ENCODE measurements around the gene AADACL2.

- no peak for TF ChIP-seq CHD2 (IDR thresholded peaks at IDR 0.05; ENCODE audit: low read length, partially characterized antibody)
- TF ChIP-seq, protein P1, sequence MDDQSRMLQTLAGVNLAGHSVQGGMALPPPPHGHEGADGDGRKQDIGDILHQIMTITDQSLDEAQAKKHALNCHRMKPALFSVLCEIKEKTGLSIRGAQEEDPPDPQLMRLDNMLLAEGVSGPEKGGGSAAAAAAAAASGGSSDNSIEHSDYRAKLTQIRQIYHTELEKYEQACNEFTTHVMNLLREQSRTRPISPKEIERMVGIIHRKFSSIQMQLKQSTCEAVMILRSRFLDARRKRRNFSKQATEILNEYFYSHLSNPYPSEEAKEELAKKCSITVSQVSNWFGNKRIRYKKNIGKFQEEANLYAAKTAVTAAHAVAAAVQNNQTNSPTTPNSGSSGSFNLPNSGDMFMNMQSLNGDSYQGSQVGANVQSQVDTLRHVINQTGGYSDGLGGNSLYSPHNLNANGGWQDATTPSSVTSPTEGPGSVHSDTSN (IDR thresholded peaks at IDR 0.05): no peak
- TF ChIP-seq, protein P2, sequence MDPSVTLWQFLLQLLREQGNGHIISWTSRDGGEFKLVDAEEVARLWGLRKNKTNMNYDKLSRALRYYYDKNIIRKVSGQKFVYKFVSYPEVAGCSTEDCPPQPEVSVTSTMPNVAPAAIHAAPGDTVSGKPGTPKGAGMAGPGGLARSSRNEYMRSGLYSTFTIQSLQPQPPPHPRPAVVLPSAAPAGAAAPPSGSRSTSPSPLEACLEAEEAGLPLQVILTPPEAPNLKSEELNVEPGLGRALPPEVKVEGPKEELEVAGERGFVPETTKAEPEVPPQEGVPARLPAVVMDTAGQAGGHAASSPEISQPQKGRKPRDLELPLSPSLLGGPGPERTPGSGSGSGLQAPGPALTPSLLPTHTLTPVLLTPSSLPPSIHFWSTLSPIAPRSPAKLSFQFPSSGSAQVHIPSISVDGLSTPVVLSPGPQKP (IDR thresholded peaks at IDR 0.05; ENCODE audit: low read depth, low read length): no peak
- TF ChIP-seq, protein P3, sequence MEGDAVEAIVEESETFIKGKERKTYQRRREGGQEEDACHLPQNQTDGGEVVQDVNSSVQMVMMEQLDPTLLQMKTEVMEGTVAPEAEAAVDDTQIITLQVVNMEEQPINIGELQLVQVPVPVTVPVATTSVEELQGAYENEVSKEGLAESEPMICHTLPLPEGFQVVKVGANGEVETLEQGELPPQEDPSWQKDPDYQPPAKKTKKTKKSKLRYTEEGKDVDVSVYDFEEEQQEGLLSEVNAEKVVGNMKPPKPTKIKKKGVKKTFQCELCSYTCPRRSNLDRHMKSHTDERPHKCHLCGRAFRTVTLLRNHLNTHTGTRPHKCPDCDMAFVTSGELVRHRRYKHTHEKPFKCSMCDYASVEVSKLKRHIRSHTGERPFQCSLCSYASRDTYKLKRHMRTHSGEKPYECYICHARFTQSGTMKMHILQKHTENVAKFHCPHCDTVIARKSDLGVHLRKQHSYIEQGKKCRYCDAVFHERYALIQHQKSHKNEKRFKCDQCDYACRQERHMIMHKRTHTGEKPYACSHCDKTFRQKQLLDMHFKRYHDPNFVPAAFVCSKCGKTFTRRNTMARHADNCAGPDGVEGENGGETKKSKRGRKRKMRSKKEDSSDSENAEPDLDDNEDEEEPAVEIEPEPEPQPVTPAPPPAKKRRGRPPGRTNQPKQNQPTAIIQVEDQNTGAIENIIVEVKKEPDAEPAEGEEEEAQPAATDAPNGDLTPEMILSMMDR (IDR thresholded peaks at IDR 0.05): no peak
- TF ChIP-seq SREBF2 (IDR thresholded peaks at IDR 0.05): no peak
- no peak for TF ChIP-seq EP300 (IDR thresholded peaks at IDR 0.05)
- no peak for TF ChIP-seq HMGXB4 (CRISPR knock-in tag; IDR thresholded peaks at IDR 0.05; ENCODE audit: borderline replicate concordance)
- no peak for TF ChIP-seq CBX2 (IDR thresholded peaks at IDR 0.05; ENCODE audit: borderline replicate concordance, low read depth)
- no peak for TF ChIP-seq MYC (IDR thresholded peaks at IDR 0.05; ENCODE audit: borderline replicate concordance, low read length)
- TF ChIP-seq CEBPB (IDR thresholded peaks at IDR 0.05): no peak
These were observed 43.1 kb upstream of the AADACL2 start for GRCh38 chr3:151690645-151691044.

All from A549 (cell line).